Psoas muscle (tissue), 8 donors: ENCODE data around the gene TRPM7. TPM values are rescaled to one million over a fixed set of nuclear protein-coding genes. Genes with fewer than 3 reads are reported as not detected.

Experiments
- ATAC-seq, 4 donors: fragments of 200-7000 bp; cut with Tn5 transposase; one replicate each; pipeline ENCODE4 v1.9.1; 2020; ENCODE audit warnings: moderate library complexity in 3 of 4, mild to moderate bottlenecking in 2 of 4
- DNase-seq, 2 donors: peaks; one replicate each; pipeline ENCODE4 v3.0.0-alpha.2; 2020
- H3K27ac ChIP-seq: fragments of 200-600 bp; one replicate; pipeline ENCODE4 v1.8.0; 2022
- H3K27me3 ChIP-seq, 3 donors: fragments of 200-600 bp in 1 of 3; one replicate each; pipeline versions ENCODE4 v1.6.1 to v1.8.0; 2013 to 2022; ENCODE audit warnings: low read length in 2 of 3, mild to moderate bottlenecking in 2 of 3, moderate library complexity in 1 of 3; ENCODE audit not compliant: insufficient read depth in 3 of 3
- H3K36me3 ChIP-seq, 2 donors: fragments of 200-600 bp in 1 of 2; one replicate each; pipeline versions ENCODE4 v1.6.1 to v1.8.0; 2013 to 2022; ENCODE audit warnings: low read depth in 1 of 2, mild to moderate bottlenecking in 1 of 2, moderate library complexity in 1 of 2; ENCODE audit not compliant: insufficient read depth in 1 of 2
- H3K4me1 ChIP-seq: fragments of 200-600 bp; one replicate; pipeline ENCODE4 v1.8.0; 2022
- H3K4me3 ChIP-seq: fragments of 200-600 bp; one replicate; pipeline ENCODE4 v1.8.0; 2022; ENCODE audit warnings: mild to moderate bottlenecking
- H3K9me3 ChIP-seq: fragments of 200-600 bp; one replicate; pipeline ENCODE4 v1.8.0; 2022
- CTCF ChIP-seq: fragments of 200-600 bp; IDR thresholded peaks from one replicate; pipeline ENCODE4 v1.8.0; 2022; ENCODE audit warnings: antibody characterized with exemption
- WGBS, 3 donors: extraction: QIAGEN DNeasy Blood & Tissue Kit; methylation state at CpG; one replicate each; pipeline versions ENCODE4 v1.1.6 to v1.1.7; 2013; 5-methylcytosine and 5-hydroxymethylcytosine counted together
- intact Hi-C, 2 donors: fragments of 100-400 bp; cut with DNase I; formaldehyde crosslinking; loops; one replicate each; pipeline versions ENCODE4 v1.11.0 to v1.14.2; 2022
- polyA plus RNA-seq, 3 donors: library from polyadenylated mRNA; stranded (reverse); fragments of 200-250 nt; gene quantifications; one replicate each; pipeline ENCODE4 v1.2.3, GENCODE V29; 2013
- total RNA-seq, 4 donors: library from RNA; stranded (reverse); fragmentation: NEBNext Ultra II Directional in 2 of 4; extraction: Animal tissue kit (Norgen Biotek cat#: 25700) in 2 of 4; gene quantifications; one replicate each; pipeline versions ENCODE4 v1.2.1 to v1.2.4, GENCODE V29; 2021 to 2023
- donor health status: healthy with polysubstance abuse.
- donor health status: DM: no; HTN: no; CAD: no; lungs with moderate emphysema.
- donor health status: Bipolar disorder and iron deficiency.
- donor health status: healthy.
- donor health status: DM: yes; HTN: yes; CAD: no.
- donor health status: DM: no; HTN: no; CAD: no.
- donor health status: DM: no; HTN: no; CAD: no.
- donor health status: DM: yes; HTN: yes; CAD: no.

TRPM7 gene
- total and polyA plus RNA-seq, 7 donors, result 4.2 to 11.4 (median 9.3) TPM

- no peak for ATAC-seq
Observed at GRCh38 chr15:50542887-50543210, 143.7 kb downstream of the TRPM7 start.

GRCh38 chr15:50531766-50532165, 154.8 kb downstream of the TRPM7 start:
- Histone ChIP-seq H3K4me1 (no peaks in the 10 kb centered on the region), H3K4me3 (no peak overlapping the region), H3K27ac (no peak overlapping the region), H3K36me3 (no peaks in the 10 kb centered on the region), H3K9me3 (no peaks in the 10 kb centered on the region), H3K27me3 (no peaks in the 10 kb centered on the region)
- 55 to 66% (median 58%) methylated on average over 4 of the region's 4 CpGs for WGBS, 3 donors
- TF ChIP-seq CTCF, result no peak
- intact Hi-C loops, result no loop called here
- ATAC-seq (no peak), DNase-seq (no peak)

More at GRCh38 chr15:50542887-50543210, 143.7 kb downstream of the TRPM7 start:
- intact Hi-C loops, result no loop called here
- Histone ChIP-seq H3K4me3 (no peak overlapping the region), H3K36me3 (no peaks in the 10 kb centered on the region), H3K4me1 (no peaks in the 10 kb centered on the region), H3K27me3 (peaks cover 0 to 4% (median 0%) of the 10 kb centered on the region in 3 donors), H3K9me3 (no peaks in the 10 kb centered on the region), H3K27ac (no peak overlapping the region)
- no peak for DNase-seq
- TF ChIP-seq CTCF, result no peak
- 81 to 85% (median 84%) methylated on average over 2 of the region's 2 CpGs for WGBS, 3 donors

GRCh38 chr15:50531163-50531562, 155.4 kb downstream of the TRPM7 start:
- H3K4me3 ChIP-seq, result no peak overlapping the region
- no peaks in the 10 kb centered on the region for H3K4me1 ChIP-seq
- no peaks in the 10 kb centered on the region for H3K36me3 ChIP-seq
- ATAC-seq (no peak), DNase-seq (no peak)
- no peaks in the 10 kb centered on the region for H3K9me3 ChIP-seq
- TF ChIP-seq CTCF, result no peak
- intact Hi-C loops, result no loop called here
- 88 to 89% (median 89%) methylated on average over 4 of the region's 4 CpGs for WGBS, 3 donors
- H3K27me3 ChIP-seq, result no peaks in the 10 kb centered on the region
- H3K27ac ChIP-seq, result no peak overlapping the region

- no peaks in the 10 kb centered on the region for H3K27me3 ChIP-seq
- DNase-seq, result no peak
- no peak overlapping the region for H3K27ac ChIP-seq
- intact Hi-C loops, result no loop called here
- no peaks in the 10 kb centered on the region for H3K36me3 ChIP-seq
- no peak for TF ChIP-seq CTCF
- no peaks in the 10 kb centered on the region for H3K4me1 ChIP-seq
- WGBS, 3 donors, result 65 to 74% (median 66%) methylated on average over 5 of the region's 5 CpGs
- no peak overlapping the region for H3K4me3 ChIP-seq
- H3K9me3 ChIP-seq, result peaks cover 5% of the 10 kb centered on the region
- ATAC-seq, result no peak
Observed at GRCh38 chr15:50523851-50524251, 162.7 kb downstream of the TRPM7 start.

- WGBS, 3 donors, result 49 to 58% (median 56%) methylated on average over 7 of the region's 7 CpGs
- ATAC-seq, result no peak
Observed at GRCh38 chr15:50519740-50520425, 166.7 kb downstream of the TRPM7 start.

More at GRCh38 chr15:50519740-50520425, 166.7 kb downstream of the TRPM7 start:
- TF ChIP-seq CTCF, result no peak
- Histone ChIP-seq H3K4me3 (no peak overlapping the region), H3K9me3 (peaks cover 21% of the 10 kb centered on the region), H3K36me3 (no peaks in the 10 kb centered on the region), H3K27me3 (no peaks in the 10 kb centered on the region), H3K27ac (no peak overlapping the region), H3K4me1 (no peaks in the 10 kb centered on the region)
- intact Hi-C loops, result no loop called here
- no peak for DNase-seq
